Breast epithelium (tissue), 4 donors: Measurements from ENCODE around the gene AP1S3. TPM values are rescaled to one million over a fixed set of nuclear protein-coding genes. Genes with fewer than 3 reads are reported as not detected.
"Not testable (repeated sequence)": the region's sequence is repeated elsewhere in the genome, so short reads cannot be mapped to it uniquely, and the experiment has no call there.

Experiments used
- DNase-seq, 2 donors: peaks; one replicate each; pipeline ENCODE4 v3.0.0-alpha.2; 2019; ENCODE audit warnings: low spot score in 2 of 2
- H3K27ac ChIP-seq, 2 donors: fragments of 200-600 bp; sonication (generic) in 1 of 2; one replicate each; pipeline ENCODE4 v1.5.1; 2016 to 2019; ENCODE audit warnings: mild to moderate bottlenecking in 1 of 2
- H3K27me3 ChIP-seq, 2 donors: fragments of 200-600 bp; sonication (generic) in 1 of 2; one replicate each; pipeline versions ENCODE4 v1.5.1 to v1.6.0; 2017 to 2019; ENCODE audit warnings: control low read depth in 1 of 2, mild to moderate bottlenecking in 1 of 2
- H3K36me3 ChIP-seq: fragments of 200-600 bp; one replicate; pipeline ENCODE4 v1.5.1; 2019
- H3K4me1 ChIP-seq, 2 donors: fragments of 200-600 bp; sonication (generic); one replicate each; pipeline ENCODE4 v1.5.1; 2016 to 2019; ENCODE audit warnings: control low read depth in 1 of 2
- H3K4me3 ChIP-seq, 3 donors: fragments of 200-600 bp; sonication (generic); 1 replicate in 2 of 3; 2 replicates in 1 of 3; pipeline ENCODE4 v1.5.1; 2016 to 2019; ENCODE audit warnings: mild to moderate bottlenecking in 3 of 3, moderate library complexity in 2 of 3
- H3K9me3 ChIP-seq, 2 donors: fragments of 200-600 bp; sonication (generic) in 1 of 2; one replicate each; pipeline ENCODE4 v1.5.1; 2016 to 2019; ENCODE audit warnings: control low read depth in 1 of 2
- POLR2A ChIP-seq: fragments of 450-650 bp; IDR thresholded peaks from one replicate; pipeline ENCODE4 v1.6.1; 2016; ENCODE audit warnings: antibody characterized with exemption, mild to moderate bottlenecking, moderate library complexity
- POLR2AphosphoS5 ChIP-seq, 3 donors: sonication (generic); formaldehyde crosslinking; IDR thresholded peaks; one replicate each; pipeline ENCODE4 v1.6.1; 2017; ENCODE audit warnings: antibody characterized with exemption in 3 of 3
- intact Hi-C: fragments of 100-400 bp; cut with DNase I; formaldehyde crosslinking; loops from one replicate; pipeline ENCODE4 v1.15.1; 2023; ENCODE audit warnings: low total_unique reads
- total RNA-seq, 3 donors: library from RNA; depleted of rRNA; stranded (reverse); fragments of >200 nt; gene quantifications; one replicate each; pipeline ENCODE4 v1.1.0, GENCODE V29; 2016
- TF ChIP-seq, protein P1 (sequence below), 3 donors: fragments of 450-650 bp; IDR thresholded peaks; one replicate each; pipeline ENCODE4 v1.5.1; 2016 to 2017; ENCODE audit warnings: antibody characterized with exemption in 3 of 3, mild to moderate bottlenecking in 3 of 3, moderate library complexity in 3 of 3

The AP1S3 gene
- total RNA-seq, 3 donors from 2014 or later: 2.1 to 9.5 (median 4.7) TPM

DNA sequence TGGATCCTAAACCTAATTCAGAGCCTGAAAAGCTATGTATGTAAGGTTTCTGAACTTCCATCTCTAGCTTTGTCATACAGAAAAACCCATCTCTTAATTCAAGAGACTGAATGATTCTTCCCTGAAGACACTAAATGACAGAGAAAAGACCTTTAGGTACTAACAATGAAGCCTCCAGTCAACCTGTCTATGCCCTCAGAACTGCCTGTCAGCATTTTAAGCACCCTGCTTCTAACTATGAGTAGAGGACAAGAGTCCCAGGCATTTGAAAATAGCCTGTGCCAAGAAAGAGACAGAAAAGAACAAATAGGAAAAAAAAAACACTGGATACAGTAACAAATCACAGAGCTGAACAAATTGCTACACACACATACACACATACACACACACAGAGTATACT lies 48.6 kb downstream of the AP1S3 start:
- intact Hi-C loops: no loop called here
- H3K4me3 ChIP-seq: no peak overlapping the region
- H3K9me3 ChIP-seq: peaks cover 0 to 7% of the 10 kb centered on the region in 2 donors
- H3K36me3 ChIP-seq: no peaks in the 10 kb centered on the region
- no peak for DNase-seq
- H3K27me3 ChIP-seq: no peaks in the 10 kb centered on the region
- TF ChIP-seq POLR2A: no peak
- TF ChIP-seq, protein P1, sequence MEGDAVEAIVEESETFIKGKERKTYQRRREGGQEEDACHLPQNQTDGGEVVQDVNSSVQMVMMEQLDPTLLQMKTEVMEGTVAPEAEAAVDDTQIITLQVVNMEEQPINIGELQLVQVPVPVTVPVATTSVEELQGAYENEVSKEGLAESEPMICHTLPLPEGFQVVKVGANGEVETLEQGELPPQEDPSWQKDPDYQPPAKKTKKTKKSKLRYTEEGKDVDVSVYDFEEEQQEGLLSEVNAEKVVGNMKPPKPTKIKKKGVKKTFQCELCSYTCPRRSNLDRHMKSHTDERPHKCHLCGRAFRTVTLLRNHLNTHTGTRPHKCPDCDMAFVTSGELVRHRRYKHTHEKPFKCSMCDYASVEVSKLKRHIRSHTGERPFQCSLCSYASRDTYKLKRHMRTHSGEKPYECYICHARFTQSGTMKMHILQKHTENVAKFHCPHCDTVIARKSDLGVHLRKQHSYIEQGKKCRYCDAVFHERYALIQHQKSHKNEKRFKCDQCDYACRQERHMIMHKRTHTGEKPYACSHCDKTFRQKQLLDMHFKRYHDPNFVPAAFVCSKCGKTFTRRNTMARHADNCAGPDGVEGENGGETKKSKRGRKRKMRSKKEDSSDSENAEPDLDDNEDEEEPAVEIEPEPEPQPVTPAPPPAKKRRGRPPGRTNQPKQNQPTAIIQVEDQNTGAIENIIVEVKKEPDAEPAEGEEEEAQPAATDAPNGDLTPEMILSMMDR (IDR thresholded peaks at IDR 0.05): no peak
- TF ChIP-seq POLR2AphosphoS5 (IDR thresholded peaks at IDR 0.05): no peak
- H3K4me1 ChIP-seq: no peaks in the 10 kb centered on the region
- H3K27ac ChIP-seq: no peak overlapping the region

DNA sequence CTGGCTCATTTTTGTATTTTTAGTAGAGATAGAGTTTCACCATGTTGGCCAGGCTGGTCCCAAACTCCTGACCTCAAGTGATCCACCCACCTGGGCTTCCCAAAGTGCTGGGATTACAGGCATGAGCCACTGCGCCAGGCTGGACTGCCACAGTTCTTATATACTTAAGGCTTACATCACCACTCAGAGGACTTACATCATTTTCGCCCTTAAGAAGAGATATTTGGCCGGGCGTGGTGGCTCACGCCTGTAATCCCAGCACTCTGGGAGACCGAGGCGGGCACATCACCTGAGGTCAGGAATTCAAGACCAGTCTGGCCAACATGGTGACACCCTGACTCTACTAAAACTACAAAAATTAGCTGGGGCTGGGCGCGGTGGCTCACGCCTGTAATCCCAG lies 49.3 kb downstream of the AP1S3 start:
- H3K27me3 ChIP-seq, H3K4me1 ChIP-seq, H3K27ac ChIP-seq, intact Hi-C loops, H3K4me3 ChIP-seq, H3K9me3 ChIP-seq, H3K36me3 ChIP-seq, DNase-seq: not testable (repeated sequence)

DNA sequence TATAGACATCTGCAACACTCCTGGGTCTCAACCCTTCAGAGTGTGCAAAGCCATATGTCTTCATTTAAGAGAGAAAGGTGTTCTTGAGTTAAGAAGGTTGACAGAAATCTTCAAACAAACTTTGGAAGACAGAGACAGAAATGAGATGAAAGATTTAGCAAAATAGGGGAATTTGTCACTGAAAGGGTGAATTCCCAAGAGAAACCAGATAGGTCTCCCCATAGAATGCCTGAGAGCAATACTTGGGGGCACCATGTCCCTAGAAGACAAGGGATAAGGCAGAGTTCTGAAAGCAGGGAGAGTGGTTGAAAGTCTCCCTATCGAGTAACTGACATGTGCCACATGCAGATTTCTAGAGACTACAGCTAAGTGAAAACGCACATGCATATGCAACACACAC lies 50.0 kb downstream of the AP1S3 start:
- intact Hi-C loops: no loop called here
- DNase-seq: no peak

DNA sequence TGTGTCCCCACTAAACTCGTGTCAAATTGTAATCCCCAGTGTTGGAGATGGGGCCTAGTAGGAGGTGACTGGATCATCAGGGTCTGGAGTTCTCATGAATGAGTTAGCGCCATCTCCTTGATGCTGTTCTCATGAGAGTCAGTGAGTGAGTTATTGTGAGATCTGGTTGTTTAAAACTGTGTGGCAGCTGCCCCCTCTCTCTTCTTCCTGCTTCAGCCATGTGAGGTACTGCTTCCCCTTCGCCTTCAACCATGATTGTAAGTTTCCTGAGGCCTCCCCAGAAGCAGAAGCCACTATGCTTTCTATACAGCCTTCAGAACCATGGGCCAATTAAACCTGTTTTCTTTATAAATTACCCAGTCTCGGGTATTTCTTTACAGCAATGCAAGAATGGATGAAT lies 50.4 kb downstream of the AP1S3 start:
- peaks cover 0 to 3% of the 10 kb centered on the region in 2 donors for H3K9me3 ChIP-seq
- no peak for DNase-seq
- intact Hi-C loops: no loop called here
- no peaks in the 10 kb centered on the region for H3K36me3 ChIP-seq
- H3K27me3 ChIP-seq: no peaks in the 10 kb centered on the region
- no peaks in the 10 kb centered on the region for H3K4me1 ChIP-seq
- no peak overlapping the region for H3K27ac ChIP-seq
- no peak overlapping the region for H3K4me3 ChIP-seq
- TF ChIP-seq POLR2AphosphoS5 (IDR thresholded peaks at IDR 0.05) (no peak), POLR2A (no peak)
- TF ChIP-seq, protein P1 (IDR thresholded peaks at IDR 0.05): no peak

More for the DNA sequence above, 50.0 kb downstream of the AP1S3 start:
- peaks cover 0 to 7% of the 10 kb centered on the region in 2 donors for H3K9me3 ChIP-seq
- no peak overlapping the region for H3K4me3 ChIP-seq
- H3K36me3 ChIP-seq: no peaks in the 10 kb centered on the region
- TF ChIP-seq POLR2AphosphoS5 (IDR thresholded peaks at IDR 0.05) (no peak), POLR2A (no peak)
- TF ChIP-seq, protein P1 (IDR thresholded peaks at IDR 0.05): no peak
- H3K27ac ChIP-seq: no peak overlapping the region
- no peaks in the 10 kb centered on the region for H3K4me1 ChIP-seq
- H3K27me3 ChIP-seq: no peaks in the 10 kb centered on the region

DNA sequence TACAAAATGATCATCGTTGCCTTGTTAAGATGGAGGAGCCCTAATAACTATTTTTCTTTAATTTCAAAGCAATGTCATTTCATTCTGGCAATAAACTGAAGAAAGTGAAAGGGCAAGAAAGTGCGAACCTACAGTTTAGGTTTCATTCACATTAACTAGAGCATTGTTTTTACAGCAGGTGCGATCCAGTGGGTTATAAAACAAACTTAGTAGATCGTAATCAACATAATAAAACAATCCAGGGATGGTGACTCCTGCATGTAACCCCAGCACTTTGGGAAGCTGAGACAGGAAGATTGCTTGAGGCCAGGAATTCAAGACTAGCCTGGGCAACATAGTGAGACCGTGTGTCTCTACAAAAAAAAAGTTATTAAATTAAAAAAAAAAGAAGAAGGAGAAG lies 51.1 kb downstream of the AP1S3 start:
- H3K4me3 ChIP-seq: no peak overlapping the region
- no peaks in the 10 kb centered on the region for H3K36me3 ChIP-seq
- intact Hi-C loops: no loop called here
- no peaks in the 10 kb centered on the region for H3K4me1 ChIP-seq
- DNase-seq: no peak
- no peaks in the 10 kb centered on the region for H3K27me3 ChIP-seq
- H3K27ac ChIP-seq: no peak overlapping the region
- H3K9me3 ChIP-seq: no peaks in the 10 kb centered on the region
- TF ChIP-seq, protein P1 (IDR thresholded peaks at IDR 0.05): no peak
- TF ChIP-seq POLR2A (no peak), POLR2AphosphoS5 (IDR thresholded peaks at IDR 0.05) (no peak)

DNA sequence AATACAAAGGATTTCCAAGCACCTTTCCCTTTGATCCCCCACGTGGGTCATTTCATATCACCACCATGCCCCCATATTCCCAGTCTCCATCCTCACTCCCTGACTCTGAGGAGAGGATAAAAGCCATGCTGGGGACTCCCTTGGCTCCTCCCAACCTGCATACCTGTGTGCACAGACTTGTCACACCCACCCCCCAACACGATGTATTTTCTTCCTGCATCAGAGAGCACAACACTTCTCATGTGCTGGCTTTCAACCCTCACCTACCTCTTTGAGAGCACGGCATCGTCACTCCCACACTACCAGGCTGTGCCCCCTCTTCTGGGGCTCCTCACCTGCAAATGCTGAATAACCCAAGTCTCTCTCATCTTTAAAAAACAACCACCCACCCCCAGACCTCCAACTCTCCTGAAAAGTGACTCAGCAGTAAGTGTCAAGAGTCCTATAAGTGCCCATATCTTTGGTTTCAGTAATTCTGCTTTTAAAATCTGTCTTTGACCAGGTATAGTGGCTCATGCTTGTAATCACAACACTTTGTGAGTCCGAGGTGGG lies 53.1 kb downstream of the AP1S3 start:
- H3K4me1 ChIP-seq: no peaks in the 10 kb centered on the region
- H3K4me3 ChIP-seq: no peak overlapping the region
- H3K27me3 ChIP-seq: no peaks in the 10 kb centered on the region
- no peaks in the 10 kb centered on the region for H3K9me3 ChIP-seq
- DNase-seq: no peak
- intact Hi-C loops: no loop called here
- H3K27ac ChIP-seq: no peak overlapping the region
- TF ChIP-seq POLR2AphosphoS5 (IDR thresholded peaks at IDR 0.05) (no peak), POLR2A (no peak)
- TF ChIP-seq, protein P1 (IDR thresholded peaks at IDR 0.05): no peak
- no peaks in the 10 kb centered on the region for H3K36me3 ChIP-seq
